ENCODE data around the gene TNK2.

The TNK2 gene

DNA sequence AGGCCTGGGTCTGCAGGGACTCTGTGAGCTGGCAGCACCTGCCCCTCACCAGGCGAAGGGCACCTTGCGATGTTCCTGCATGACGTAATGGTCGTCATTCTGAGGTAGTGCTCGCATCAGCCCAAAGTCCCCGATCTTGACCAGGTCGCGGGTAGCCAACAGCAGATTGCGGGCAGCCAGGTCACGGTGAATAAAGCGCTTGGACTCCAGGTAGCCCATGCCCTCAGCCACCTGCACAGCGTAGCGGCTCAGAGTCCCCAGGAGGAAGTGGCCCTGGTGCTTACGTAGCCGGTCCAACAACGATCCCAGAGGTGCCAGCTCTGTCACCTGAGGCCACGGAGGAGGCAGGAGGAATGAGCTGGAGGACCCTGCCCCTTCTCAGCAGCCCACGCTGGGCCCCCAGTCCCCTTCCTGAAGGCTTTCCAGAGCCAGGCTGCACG lies 26.3 kb downstream of the TNK2 start:
- no peak overlapping the region for H3K9ac ChIP-seq (ENCODE audit: low read length)
- no peaks in the 10 kb centered on the region for H3K9me3 ChIP-seq (ENCODE audit: low read length)
- H3K4me1 ChIP-seq (ENCODE audit: insufficient read depth, low read length, severe bottlenecking), result no peaks in the 10 kb centered on the region
- no peak overlapping the region for H3K4me3 ChIP-seq (ENCODE audit: low read depth, low read length, poor library complexity, severe bottlenecking)
- TF ChIP-seq EZH2 (IDR thresholded peaks at IDR 0.05; ENCODE audit: borderline replicate concordance, low read length), result no peak
- TF ChIP-seq CTCF (IDR thresholded peaks at IDR 0.05; ENCODE audit: low read length), result no peak
- no peak overlapping the region for H3K4me2 ChIP-seq (ENCODE audit: low read length)
- H4K20me1 ChIP-seq (ENCODE audit: insufficient read depth, low read length), result no peaks in the 10 kb centered on the region
- H2AFZ ChIP-seq (ENCODE audit: low read length), result no peak overlapping the region
- H3K27ac ChIP-seq (ENCODE audit: low read depth, low read length, poor library complexity, severe bottlenecking), result no peak overlapping the region
- no peaks in the 10 kb centered on the region for H3K9me2 ChIP-seq (ENCODE audit: low read depth, low read length)
- H3K36me3 ChIP-seq (ENCODE audit: insufficient read depth, low read length), result peaks cover 80% of the 10 kb centered on the region
- H3F3A ChIP-seq (ENCODE audit: insufficient read depth, low read length), result no peaks in the 10 kb centered on the region
- no peaks in the 10 kb centered on the region for H3K27me3 ChIP-seq (ENCODE audit: insufficient read depth, low read length)
- no peaks in the 10 kb centered on the region for H3K79me2 ChIP-seq (ENCODE audit: insufficient read depth, low read length)

DNA sequence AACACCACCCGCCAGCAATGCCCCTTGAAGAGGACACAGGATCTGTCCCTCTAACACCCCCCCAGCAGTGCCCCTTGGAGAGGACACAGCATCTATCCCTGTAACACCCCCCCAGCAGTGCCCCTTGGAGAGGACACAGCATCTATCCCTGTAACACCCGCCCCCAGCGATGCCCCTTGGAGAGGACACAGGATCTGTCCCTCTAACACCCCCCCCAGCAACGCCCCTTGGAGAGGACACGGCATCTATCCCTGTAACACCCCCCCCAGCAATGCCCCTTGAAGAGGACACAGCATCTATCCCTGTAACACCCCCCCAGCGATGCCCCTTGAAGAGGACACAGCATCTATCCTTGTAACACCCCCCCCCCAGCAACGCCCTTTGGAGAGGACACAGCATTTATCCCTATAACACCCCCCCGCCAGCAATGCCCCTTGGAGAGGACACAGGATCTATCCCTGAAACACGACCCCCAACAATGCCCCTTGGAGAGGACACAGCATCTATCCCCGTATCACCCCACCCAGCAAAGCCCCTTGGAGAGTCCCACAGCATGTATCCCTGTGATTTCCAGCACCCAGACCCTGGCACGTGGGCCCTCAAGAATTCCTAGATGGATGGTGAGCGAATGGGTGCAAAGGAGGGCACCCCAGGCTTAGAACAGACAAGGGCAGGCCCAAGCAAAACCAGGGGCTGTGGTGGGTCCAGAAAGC lies 26.9 kb downstream of the TNK2 start:
- no peaks in the 10 kb centered on the region for H3K9me2 ChIP-seq (ENCODE audit: low read depth, low read length)

GRCh38 chr3:195880037-195880431 lies 28.3 kb downstream of the TNK2 start:
- H3K4me3 ChIP-seq (ENCODE audit: low read depth, low read length, poor library complexity, severe bottlenecking), result no peak overlapping the region
- peaks cover 82% of the 10 kb centered on the region for H3K36me3 ChIP-seq (ENCODE audit: insufficient read depth, low read length)
- H2AFZ ChIP-seq (ENCODE audit: low read length), result no peak overlapping the region
- TF ChIP-seq EZH2 (IDR thresholded peaks at IDR 0.05; ENCODE audit: borderline replicate concordance, low read length), result no peak
- no peak for TF ChIP-seq CTCF (IDR thresholded peaks at IDR 0.05; ENCODE audit: low read length)
- H3K4me1 ChIP-seq (ENCODE audit: insufficient read depth, low read length, severe bottlenecking), result no peaks in the 10 kb centered on the region
- no peak overlapping the region for H3K27ac ChIP-seq (ENCODE audit: low read depth, low read length, poor library complexity, severe bottlenecking)
- no peaks in the 10 kb centered on the region for H3F3A ChIP-seq (ENCODE audit: insufficient read depth, low read length)
- H3K9me3 ChIP-seq (ENCODE audit: low read length), result no peaks in the 10 kb centered on the region
- H3K4me2 ChIP-seq (ENCODE audit: low read length), result no peak overlapping the region
- H4K20me1 ChIP-seq (ENCODE audit: insufficient read depth, low read length), result no peaks in the 10 kb centered on the region
- H3K27me3 ChIP-seq (ENCODE audit: insufficient read depth, low read length), result no peaks in the 10 kb centered on the region
- H3K79me2 ChIP-seq (ENCODE audit: insufficient read depth, low read length), result no peaks in the 10 kb centered on the region
- no peaks in the 10 kb centered on the region for H3K9me2 ChIP-seq (ENCODE audit: low read depth, low read length)
- no peak overlapping the region for H3K9ac ChIP-seq (ENCODE audit: low read length)

More for the DNA sequence above, 26.9 kb downstream of the TNK2 start:
- Histone ChIP-seq H3K4me2 (ENCODE audit: low read length) (no peak overlapping the region), H3F3A (ENCODE audit: insufficient read depth, low read length) (no peaks in the 10 kb centered on the region), H3K79me2 (ENCODE audit: insufficient read depth, low read length) (no peaks in the 10 kb centered on the region), H2AFZ (ENCODE audit: low read length) (no peak overlapping the region), H4K20me1 (ENCODE audit: insufficient read depth, low read length) (no peaks in the 10 kb centered on the region), H3K4me1 (ENCODE audit: insufficient read depth, low read length, severe bottlenecking) (no peaks in the 10 kb centered on the region), H3K27ac (ENCODE audit: low read depth, low read length, poor library complexity, severe bottlenecking) (no peak overlapping the region), H3K36me3 (ENCODE audit: insufficient read depth, low read length) (peaks cover 80% of the 10 kb centered on the region), H3K27me3 (ENCODE audit: insufficient read depth, low read length) (no peaks in the 10 kb centered on the region), H3K4me3 (ENCODE audit: low read depth, low read length, poor library complexity, severe bottlenecking) (no peak overlapping the region), H3K9me3 (ENCODE audit: low read length) (no peaks in the 10 kb centered on the region), H3K9ac (ENCODE audit: low read length) (no peak overlapping the region)
- no peak for TF ChIP-seq CTCF (IDR thresholded peaks at IDR 0.05; ENCODE audit: low read length)
- TF ChIP-seq EZH2 (IDR thresholded peaks at IDR 0.05; ENCODE audit: borderline replicate concordance, low read length), result no peak
